Measurements from ENCODE around the gene ABI3BP. TPM values are rescaled to one million over a fixed set of nuclear protein-coding genes. Genes with fewer than 3 reads are reported as not detected.

Gene ABI3BP
- total RNA-seq, 2 donors from 2014 or later, result 46.8 to 185 TPM

- no peak overlapping the region for H3K4me3 ChIP-seq
- H3K27ac ChIP-seq, result no peak overlapping the region
- peaks cover 0 to 10% of the 10 kb centered on the region in 2 donors for H3K4me1 ChIP-seq (ENCODE audit: control insufficient read depth in 1 of 2, low read depth in 2 of 2)
- no peaks in the 10 kb centered on the region for H3K36me3 ChIP-seq
- TF ChIP-seq CTCF (IDR thresholded peaks at IDR 0.05), result no peak
- ATAC-seq (ENCODE audit: insufficient number of reproducible peaks, low FRiP score, low read depth) (no peak), DNase-seq (ENCODE audit: low spot score) (no peak)
- no peaks in the 10 kb centered on the region for H3K27me3 ChIP-seq (replicated peaks; ENCODE audit: insufficient read depth)
- no peaks in the 10 kb centered on the region for H3K9me3 ChIP-seq
These were observed 90.6 kb downstream of the ABI3BP start for GRCh38 chr3:100902572-100902971.

- TF ChIP-seq CTCF (IDR thresholded peaks at IDR 0.05), result no peak
- Histone ChIP-seq H3K9me3 (no peaks in the 10 kb centered on the region), H3K27me3 (replicated peaks; ENCODE audit: insufficient read depth) (no peaks in the 10 kb centered on the region), H3K4me1 (ENCODE audit: control insufficient read depth in 1 of 2, low read depth in 2 of 2) (peaks cover 0 to 10% of the 10 kb centered on the region in 2 donors), H3K4me3 (no peak overlapping the region), H3K27ac (no peak overlapping the region), H3K36me3 (no peaks in the 10 kb centered on the region)
- no peak for DNase-seq (ENCODE audit: low spot score)
- no peak for ATAC-seq (ENCODE audit: insufficient number of reproducible peaks, low FRiP score, low read depth)
These were observed 92.4 kb downstream of the ABI3BP start for GRCh38 chr3:100900671-100901335.

- no peak for TF ChIP-seq CTCF (IDR thresholded peaks at IDR 0.05)
- Histone ChIP-seq H3K4me3 (no peak overlapping the region), H3K36me3 (no peaks in the 10 kb centered on the region), H3K27ac (no peak overlapping the region), H3K27me3 (replicated peaks; ENCODE audit: insufficient read depth) (no peaks in the 10 kb centered on the region), H3K4me1 (ENCODE audit: control insufficient read depth in 1 of 2, low read depth in 2 of 2) (peaks cover 0 to 10% of the 10 kb centered on the region in 2 donors), H3K9me3 (no peaks in the 10 kb centered on the region)
- ATAC-seq (ENCODE audit: insufficient number of reproducible peaks, low FRiP score, low read depth) (no peak), DNase-seq (ENCODE audit: low spot score) (no peak)
These were observed 93.7 kb downstream of the ABI3BP start for GRCh38 chr3:100899440-100900091.

- TF ChIP-seq CTCF (IDR thresholded peaks at IDR 0.05), result no peak
- Histone ChIP-seq H3K9me3 (no peaks in the 10 kb centered on the region), H3K27ac (no peak overlapping the region), H3K4me3 (no peak overlapping the region), H3K4me1 (ENCODE audit: control insufficient read depth in 1 of 2, low read depth in 2 of 2) (peaks cover 0 to 10% of the 10 kb centered on the region in 2 donors), H3K27me3 (replicated peaks; ENCODE audit: insufficient read depth) (no peaks in the 10 kb centered on the region), H3K36me3 (no peaks in the 10 kb centered on the region)
- DNase-seq (ENCODE audit: low spot score) (no peak), ATAC-seq (ENCODE audit: insufficient number of reproducible peaks, low FRiP score, low read depth) (no peak)
These were observed 94.5 kb downstream of the ABI3BP start for GRCh38 chr3:100898681-100899080.

- no peaks in the 10 kb centered on the region for H3K9me3 ChIP-seq
- DNase-seq (ENCODE audit: low spot score) (no peak), ATAC-seq (ENCODE audit: insufficient number of reproducible peaks, low FRiP score, low read depth) (no peak)
- H3K4me3 ChIP-seq, result no peak overlapping the region
- H3K36me3 ChIP-seq, result no peaks in the 10 kb centered on the region
- H3K27ac ChIP-seq, result no peak overlapping the region
- TF ChIP-seq CTCF (IDR thresholded peaks at IDR 0.05), result no peak
- H3K4me1 ChIP-seq (ENCODE audit: control insufficient read depth in 1 of 2, low read depth in 2 of 2), result peaks cover 0 to 10% of the 10 kb centered on the region in 2 donors
- no peaks in the 10 kb centered on the region for H3K27me3 ChIP-seq (replicated peaks; ENCODE audit: insufficient read depth)
These were observed 96.2 kb downstream of the ABI3BP start for GRCh38 chr3:100896994-100897393.
